Lung microvascular endothelial cell (primary cell): ENCODE data around the gene TTR. TPM values are rescaled to one million over a fixed set of nuclear protein-coding genes. Genes with fewer than 3 reads are reported as not detected.
A peak's percentile ranks its signal among the peaks of the same experiment; 100 is the strongest.

Experiments used
- DNase-seq, 2 donors: peaks; one replicate each; pipeline versions ENCODE4 v3.0.0 to v3.0.0-alpha.2; 2010; ENCODE audit warnings: low read depth in 2 of 2
- total RNA-seq: library from RNA; depleted of rRNA; stranded (reverse); fragments of >200 nt; gene quantifications from 2 replicates; pipeline ENCODE4 v1.2.1, GENCODE V29; 2014

TTR gene
- total RNA-seq, 1 donor from 2014 or later: not detected

- no peak for DNase-seq
Measured at GRCh38 chr18:31616586-31616985, 24.9 kb downstream of the TTR start.

GRCh38 chr18:31617031-31617717 is 25.5 kb downstream of the TTR start:
- DNase-seq: no peak

- no peak for DNase-seq
Measured at GRCh38 chr18:31618801-31619200, 27.1 kb downstream of the TTR start.

GRCh38 chr18:31619291-31619690 is 27.6 kb downstream of the TTR start:
- no peak for DNase-seq

- no peak for DNase-seq
Measured at GRCh38 chr18:31624892-31625640, 33.4 kb downstream of the TTR start.

- DNase-seq: no peak
Measured at GRCh38 chr18:31626409-31626808, 34.7 kb downstream of the TTR start.

- DNase-seq: no peak
Measured at GRCh38 chr18:31630549-31630948, 38.9 kb downstream of the TTR start.

- DNase-seq: peak in 1 of 2 donors; percentile 57
Measured at GRCh38 chr18:31631526-31631925, 39.8 kb downstream of the TTR start.

GRCh38 chr18:31632356-31632755 is 40.7 kb downstream of the TTR start:
- no peak for DNase-seq

- peak; percentile 12 to 14 for DNase-seq
Measured at GRCh38 chr18:31633392-31634330, 42.0 kb downstream of the TTR start.

GRCh38 chr18:31634331-31634713 is 42.6 kb downstream of the TTR start:
- DNase-seq: no peak

GRCh38 chr18:31636387-31636786 is 44.7 kb downstream of the TTR start:
- DNase-seq: no peak

- no peak for DNase-seq
Measured at GRCh38 chr18:31637445-31637844, 45.8 kb downstream of the TTR start.

GRCh38 chr18:31643003-31643402 is 51.3 kb downstream of the TTR start:
- no peak for DNase-seq

GRCh38 chr18:31645411-31645810 is 53.7 kb downstream of the TTR start:
- no peak for DNase-seq

GRCh38 chr18:31646332-31647126 is 54.9 kb downstream of the TTR start:
- DNase-seq: no peak

GRCh38 chr18:31647127-31647753 is 55.6 kb downstream of the TTR start:
- DNase-seq: no peak
